Measurements from ENCODE around the gene ZDHHC15. TPM values are rescaled to one million over a fixed set of nuclear protein-coding genes. Genes with fewer than 3 reads are reported as not detected.
"Not testable (repeated sequence)": the region's sequence is repeated elsewhere in the genome, so short reads cannot be mapped to it uniquely, and the experiment has no call there.

Gene ZDHHC15
- total and polyA plus RNA-seq, 4 donors: 0.07 to 0.23 (median 0.13) TPM

- Histone ChIP-seq H3K9ac (ENCODE audit: low read depth in 1 of 2, low read length in 2 of 2) (no peak overlapping the region), H3K9me3 (ENCODE audit: control insufficient read depth in 4 of 4, low read length in 3 of 4) (no peaks in the 10 kb centered on the region), H3K4me3 (ENCODE audit: low read depth in 1 of 3, low read length in 3 of 3) (no peak overlapping the region), H3K27ac (ENCODE audit: low read depth in 1 of 2, low read length in 2 of 2) (no peak overlapping the region), H3K36me3 (ENCODE audit: control insufficient read depth in 4 of 4, insufficient read depth in 3 of 4, low read depth in 1 of 4, low read length in 3 of 4) (no peaks in the 10 kb centered on the region), H3K27me3 (ENCODE audit: control insufficient read depth in 4 of 4, insufficient read depth in 4 of 4, low read length in 3 of 4) (peaks cover 0 to 5% (median 0%) of the 10 kb centered on the region in 4 donors), H3K4me1 (ENCODE audit: control insufficient read depth in 4 of 4, insufficient read depth in 4 of 4, low read length in 3 of 4) (no peaks in the 10 kb centered on the region)
- TF ChIP-seq EGR1 (IDR thresholded peaks at IDR 0.05; ENCODE audit: low read depth in 2 of 2): no peak
- TF ChIP-seq ATF3 (IDR thresholded peaks at IDR 0.05): no peak
- TF ChIP-seq HNF4A (conservative IDR thresholded peaks at IDR 0.05): no peak
- no peak for TF ChIP-seq NR2F2 (IDR thresholded peaks at IDR 0.05)
- WGBS: 46% methylated on average over 2 of the region's 2 CpGs
- DNase-seq (ENCODE audit: low spot score): no peak
Observed at GRCh38 chrX:75544786-75545185, 21.9 kb upstream of the ZDHHC15 start.

- Histone ChIP-seq H3K4me3 (ENCODE audit: low read depth in 1 of 3, low read length in 3 of 3) (no peak overlapping the region), H3K9ac (ENCODE audit: low read depth in 1 of 2, low read length in 2 of 2) (no peak overlapping the region), H3K4me1 (ENCODE audit: control insufficient read depth in 4 of 4, insufficient read depth in 4 of 4, low read length in 3 of 4) (no peaks in the 10 kb centered on the region), H3K27ac (ENCODE audit: low read depth in 1 of 2, low read length in 2 of 2) (no peak overlapping the region), H3K36me3 (ENCODE audit: control insufficient read depth in 4 of 4, insufficient read depth in 3 of 4, low read depth in 1 of 4, low read length in 3 of 4) (no peaks in the 10 kb centered on the region), H3K9me3 (ENCODE audit: control insufficient read depth in 4 of 4, low read length in 3 of 4) (peaks cover 0 to 2% (median 0%) of the 10 kb centered on the region in 4 donors), H3K27me3 (ENCODE audit: control insufficient read depth in 4 of 4, insufficient read depth in 4 of 4, low read length in 3 of 4) (no peaks in the 10 kb centered on the region)
- no peak for DNase-seq (ENCODE audit: low spot score)
- no peak for TF ChIP-seq GABPA (IDR thresholded peaks at IDR 0.05 in 1 of 2, conservative IDR thresholded peaks at IDR 0.05 in 1 of 2)
- WGBS: 44% methylated on average over 1 of the region's 1 CpG
Observed at GRCh38 chrX:75483933-75484332, 38.9 kb downstream of the ZDHHC15 start.

- not testable (repeated sequence) for H3K27me3 ChIP-seq (ENCODE audit: control insufficient read depth in 4 of 4, insufficient read depth in 4 of 4, low read length in 3 of 4); H3K36me3 ChIP-seq (ENCODE audit: control insufficient read depth in 4 of 4, insufficient read depth in 3 of 4, low read depth in 1 of 4, low read length in 3 of 4); H3K4me3 ChIP-seq (ENCODE audit: low read depth in 1 of 3, low read length in 3 of 3); H3K9ac ChIP-seq (ENCODE audit: low read depth in 1 of 2, low read length in 2 of 2); H3K27ac ChIP-seq (ENCODE audit: low read depth in 1 of 2, low read length in 2 of 2); H3K4me1 ChIP-seq (ENCODE audit: control insufficient read depth in 4 of 4, insufficient read depth in 4 of 4, low read length in 3 of 4); DNase-seq (ENCODE audit: low spot score)
- peaks cover 0 to 12% (median 5%) of the 10 kb centered on the region in 4 donors for H3K9me3 ChIP-seq (ENCODE audit: control insufficient read depth in 4 of 4, low read length in 3 of 4)
Observed at GRCh38 chrX:75461780-75462179, 61.1 kb downstream of the ZDHHC15 start.

DNA sequence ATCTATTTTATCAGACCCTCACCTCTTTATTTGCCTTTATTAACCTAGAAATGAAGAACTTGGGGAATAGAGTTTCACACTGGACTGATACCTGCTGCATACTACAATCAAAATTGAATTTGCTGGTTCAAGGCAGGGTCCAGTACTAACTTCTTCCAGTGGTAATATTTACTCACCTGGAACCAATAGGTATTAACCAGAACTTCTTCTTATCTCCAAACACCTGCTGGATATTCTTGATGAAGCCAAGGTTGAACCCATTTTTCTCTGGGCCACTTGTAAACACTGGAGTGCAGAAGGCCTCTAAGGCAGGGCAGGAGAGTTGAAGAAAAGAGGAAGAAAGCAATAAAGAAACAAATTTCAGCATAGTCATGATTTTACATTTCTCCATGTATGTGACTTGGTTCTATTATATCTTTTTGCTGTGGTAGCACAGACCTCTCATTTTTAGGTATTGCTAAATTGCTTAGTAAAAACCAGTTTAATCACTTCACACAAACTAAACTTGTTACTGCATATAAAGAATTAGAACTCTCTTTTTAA, 101.1 kb downstream of the ZDHHC15 start:
- Histone ChIP-seq H3K27me3 (ENCODE audit: control insufficient read depth in 4 of 4, insufficient read depth in 4 of 4, low read length in 3 of 4) (no peaks in the 10 kb centered on the region), H3K9ac (ENCODE audit: low read depth in 1 of 2, low read length in 2 of 2) (no peak overlapping the region), H3K4me3 (ENCODE audit: low read depth in 1 of 3, low read length in 3 of 3) (no peak overlapping the region), H3K9me3 (ENCODE audit: control insufficient read depth in 4 of 4, low read length in 3 of 4) (no peaks in the 10 kb centered on the region), H3K27ac (ENCODE audit: low read depth in 1 of 2, low read length in 2 of 2) (no peak overlapping the region), H3K36me3 (ENCODE audit: control insufficient read depth in 4 of 4, insufficient read depth in 3 of 4, low read depth in 1 of 4, low read length in 3 of 4) (no peaks in the 10 kb centered on the region), H3K4me1 (ENCODE audit: control insufficient read depth in 4 of 4, insufficient read depth in 4 of 4, low read length in 3 of 4) (no peaks in the 10 kb centered on the region)
- no peak for TF ChIP-seq RXRA (IDR thresholded peaks at IDR 0.05)
- TF ChIP-seq FOXA1 (IDR thresholded peaks at IDR 0.05): no peak
- TF ChIP-seq HNF4G (IDR thresholded peaks at IDR 0.05): no peak
- TF ChIP-seq GABPA (IDR thresholded peaks at IDR 0.05 in 1 of 2, conservative IDR thresholded peaks at IDR 0.05 in 1 of 2): no peak
- no peak for TF ChIP-seq SP1 (IDR thresholded peaks at IDR 0.05)
- TF ChIP-seq ATF3 (IDR thresholded peaks at IDR 0.05): no peak
- TF ChIP-seq CTCF (IDR thresholded peaks at IDR 0.05; ENCODE audit: low read depth, low read length, missing input control): no peak
- TF ChIP-seq YY1 (IDR thresholded peaks at IDR 0.05): no peak
- TF ChIP-seq TAF1 (conservative IDR thresholded peaks at IDR 0.05): no peak
- no peak for TF ChIP-seq NR2F2 (IDR thresholded peaks at IDR 0.05)
- no peak for TF ChIP-seq REST (IDR thresholded peaks at IDR 0.05)
- no peak for TF ChIP-seq HNF4A (conservative IDR thresholded peaks at IDR 0.05)
- no peak for TF ChIP-seq JUND (IDR thresholded peaks at IDR 0.05)
- no peak for DNase-seq (ENCODE audit: low spot score)

DNA sequence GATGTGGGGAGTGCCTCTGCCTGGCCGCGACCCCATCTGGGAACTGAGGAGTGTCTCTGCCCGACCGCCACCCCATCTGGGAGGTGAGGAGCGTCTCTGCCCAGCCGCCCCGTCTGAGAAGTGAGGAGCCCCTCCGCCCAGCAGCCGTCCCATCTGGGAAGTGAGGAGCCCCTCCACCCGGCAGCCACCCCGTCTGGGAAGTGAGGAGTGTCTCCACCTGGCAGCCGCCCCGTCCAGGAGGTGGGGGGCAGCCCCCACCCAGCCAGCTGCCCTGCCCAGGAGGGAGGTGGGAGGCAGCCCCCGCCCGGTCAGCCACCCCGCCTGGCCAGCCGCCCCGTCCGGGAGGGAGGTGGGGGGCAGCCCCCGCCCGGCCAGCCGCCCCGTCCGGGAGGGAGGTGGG, 115.7 kb downstream of the ZDHHC15 start:
- not testable (repeated sequence) for H3K27ac ChIP-seq (ENCODE audit: low read depth in 1 of 2, low read length in 2 of 2); H3K4me3 ChIP-seq (ENCODE audit: low read depth in 1 of 3, low read length in 3 of 3); H3K36me3 ChIP-seq (ENCODE audit: control insufficient read depth in 4 of 4, insufficient read depth in 3 of 4, low read depth in 1 of 4, low read length in 3 of 4); DNase-seq (ENCODE audit: low spot score); H3K27me3 ChIP-seq (ENCODE audit: control insufficient read depth in 4 of 4, insufficient read depth in 4 of 4, low read length in 3 of 4); H3K4me1 ChIP-seq (ENCODE audit: control insufficient read depth in 4 of 4, insufficient read depth in 4 of 4, low read length in 3 of 4); H3K9me3 ChIP-seq (ENCODE audit: control insufficient read depth in 4 of 4, low read length in 3 of 4); H3K9ac ChIP-seq (ENCODE audit: low read depth in 1 of 2, low read length in 2 of 2)
- WGBS: 97% methylated on average over 24 of the region's 24 CpGs

Measured in liver (tissue), 9 donors.